Measurements from ENCODE around the gene RALGAPA2.
A peak's percentile ranks its signal among the peaks of the same experiment; 100 is the strongest.

DNA sequence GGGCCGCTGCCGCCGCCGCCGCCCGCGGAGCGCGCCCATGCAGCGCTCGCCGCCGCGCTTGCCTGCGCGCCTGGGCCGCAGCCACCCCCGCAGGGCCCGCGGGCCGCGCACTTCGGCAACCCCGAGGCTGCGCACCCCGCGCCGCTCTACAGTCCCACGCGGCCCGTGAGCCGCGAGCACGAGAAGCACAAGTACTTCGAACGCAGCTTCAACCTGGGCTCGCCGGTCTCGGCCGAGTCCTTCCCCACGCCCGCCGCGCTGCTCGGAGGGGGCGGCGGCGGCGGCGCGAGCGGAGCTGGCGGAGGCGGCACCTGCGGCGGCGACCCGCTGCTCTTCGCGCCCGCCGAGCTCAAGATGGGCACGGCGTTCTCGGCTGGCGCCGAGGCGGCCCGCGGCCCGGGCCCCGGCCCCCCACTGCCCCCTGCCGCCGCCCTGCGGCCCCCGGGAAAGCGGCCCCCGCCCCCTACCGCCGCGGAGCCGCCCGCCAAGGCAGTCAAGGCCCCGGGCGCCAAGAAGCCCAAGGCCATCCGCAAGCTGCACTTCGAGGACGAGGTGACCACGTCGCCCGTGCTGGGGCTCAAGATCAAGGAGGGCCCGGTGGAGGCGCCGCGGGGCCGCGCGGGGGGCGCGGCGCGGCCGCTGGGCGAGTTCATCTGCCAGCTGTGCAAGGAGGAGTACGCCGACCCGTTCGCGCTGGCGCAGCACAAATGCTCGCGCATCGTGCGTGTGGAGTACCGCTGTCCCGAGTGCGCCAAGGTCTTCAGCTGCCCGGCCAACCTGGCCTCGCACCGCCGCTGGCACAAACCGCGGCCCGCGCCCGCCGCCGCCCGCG is 343.8 kb downstream of the RALGAPA2 start:
- TF ChIP-seq EZH2phosphoT487 (IDR thresholded peaks at IDR 0.05; ENCODE audit: insufficient read depth, low read depth), result 0 out of 2 replicates have a peak, but pooled peaks have one; percentile 35
- peak; percentile 62 for TF ChIP-seq EZH2 (IDR thresholded peaks at IDR 0.05; ENCODE audit: insufficient read depth, poor library complexity, severe bottlenecking)

All from GM23248 (cell line).